ENCODE data around the gene CKB. TPM values are rescaled to one million over a fixed set of nuclear protein-coding genes. Genes with fewer than 3 reads are reported as not detected.

The CKB gene
- total RNA-seq, 1 donor from 2014 or later = 178 TPM

GRCh38 chr14:103547455-103547940 is 24.9 kb upstream of the CKB start:
- peaks cover 6% of the 10 kb centered on the region for H3K4me1 Mint-ChIP-seq (ENCODE audit: low read depth, unreplicated experiment)
- Histone ChIP-seq H3K4me3 (ENCODE audit: insufficient read depth, low read depth, low read length) (no peak overlapping the region), H3K36me3 (ENCODE audit: insufficient read depth, low read length) (no peaks in the 10 kb centered on the region), H3K9ac (ENCODE audit: low read length) (no peak overlapping the region), H3K27ac (ENCODE audit: low read depth, low read length) (no peak overlapping the region), H2AFZ (ENCODE audit: low read depth, low read length) (no peak overlapping the region), H3K4me1 (ENCODE audit: insufficient read depth, low read length) (peaks cover 12% of the 10 kb centered on the region), H3K79me2 (ENCODE audit: insufficient read depth, low read length) (no peaks in the 10 kb centered on the region), H4K20me1 (ENCODE audit: insufficient read depth, low read length) (peaks cover 25% of the 10 kb centered on the region), H3K27me3 (ENCODE audit: insufficient read depth, low read length) (no peaks in the 10 kb centered on the region), H3K4me2 (ENCODE audit: low read length) (no peak overlapping the region), H3K9me3 (ENCODE audit: insufficient read depth, low read depth, low read length) (no peaks in the 10 kb centered on the region)
- H3K27ac Mint-ChIP-seq (ENCODE audit: unreplicated experiment) = no peak overlapping the region
- no peak for FAIRE-seq
- no peak overlapping the region for H3K4me3 Mint-ChIP-seq (ENCODE audit: unreplicated experiment)
- H3K36me3 Mint-ChIP-seq (ENCODE audit: low read depth, unreplicated experiment) = peaks cover 2% of the 10 kb centered on the region
- DNase-seq (ENCODE audit: low read depth) = no peak
- H3K9me3 Mint-ChIP-seq (ENCODE audit: unreplicated experiment) = no peaks in the 10 kb centered on the region
- H3K27me3 Mint-ChIP-seq (ENCODE audit: low read depth, unreplicated experiment) = no peaks in the 10 kb centered on the region
- TF ChIP-seq EZH2 (IDR thresholded peaks at IDR 0.05; ENCODE audit: insufficient read depth, low read length) = no peak
- no peak for TF ChIP-seq CTCF (IDR thresholded peaks at IDR 0.05; ENCODE audit: insufficient read depth, low read depth, low read length)

- H3K36me3 Mint-ChIP-seq (ENCODE audit: low read depth, unreplicated experiment) = peaks cover 2% of the 10 kb centered on the region
Observed at GRCh38 chr14:103546652-103547454, 24.2 kb upstream of the CKB start.

More at GRCh38 chr14:103546652-103547454, 24.2 kb upstream of the CKB start:
- Histone ChIP-seq H3K4me1 (ENCODE audit: insufficient read depth, low read length) (peaks cover 12% of the 10 kb centered on the region), H3K36me3 (ENCODE audit: insufficient read depth, low read length) (no peaks in the 10 kb centered on the region), H3K9me3 (ENCODE audit: insufficient read depth, low read depth, low read length) (no peaks in the 10 kb centered on the region), H3K79me2 (ENCODE audit: insufficient read depth, low read length) (no peaks in the 10 kb centered on the region), H3K9ac (ENCODE audit: low read length) (no peak overlapping the region), H3K4me3 (ENCODE audit: insufficient read depth, low read depth, low read length) (no peak overlapping the region), H3K4me2 (ENCODE audit: low read length) (no peak overlapping the region), H4K20me1 (ENCODE audit: insufficient read depth, low read length) (peaks cover 19% of the 10 kb centered on the region), H2AFZ (ENCODE audit: low read depth, low read length) (no peak overlapping the region), H3K27ac (ENCODE audit: low read depth, low read length) (no peak overlapping the region), H3K27me3 (ENCODE audit: insufficient read depth, low read length) (no peaks in the 10 kb centered on the region)
- FAIRE-seq = no peak
- no peak for DNase-seq (ENCODE audit: low read depth)
- H3K9me3 Mint-ChIP-seq (ENCODE audit: unreplicated experiment) = no peaks in the 10 kb centered on the region
- no peak overlapping the region for H3K27ac Mint-ChIP-seq (ENCODE audit: unreplicated experiment)
- H3K4me1 Mint-ChIP-seq (ENCODE audit: low read depth, unreplicated experiment) = peaks cover 4% of the 10 kb centered on the region
- H3K27me3 Mint-ChIP-seq (ENCODE audit: low read depth, unreplicated experiment) = no peaks in the 10 kb centered on the region
- no peak overlapping the region for H3K4me3 Mint-ChIP-seq (ENCODE audit: unreplicated experiment)
- TF ChIP-seq EZH2 (IDR thresholded peaks at IDR 0.05; ENCODE audit: insufficient read depth, low read length) = no peak
- peak; percentile 52 for TF ChIP-seq CTCF (IDR thresholded peaks at IDR 0.05; ENCODE audit: insufficient read depth, low read depth, low read length)

Measured in astrocyte (in vitro differentiated cells and primary cell).